ENCODE data around the gene RING1. TPM values are rescaled to one million over a fixed set of nuclear protein-coding genes. Genes with fewer than 3 reads are reported as not detected.

The RING1 gene
- total RNA-seq, 4 donors from 2014 or later, result 10.9 to 20.6 (median 13.9) TPM

- Histone ChIP-seq H3K36me3 (no peaks in the 10 kb centered on the region), H3K27me3 (peaks cover 0 to 77% (median 3%) of the 10 kb centered on the region in 4 donors), H3K27ac (no peak overlapping the region), H3K4me1 (no peaks in the 10 kb centered on the region), H3K4me3 (no peak overlapping the region), H3K9me3 (no peaks in the 10 kb centered on the region)
- intact Hi-C loops (cut with DNase I), result loop anchor here (10.0 kb wide), 1 partner anchor 232 kb away; the partner anchor contains the start of gene HLA-DOA
- 81 to 90% methylated on average over 5 to 6 of the region's 6 CpGs for WGBS, 2 donors
- no peak for DNase-seq
- TF ChIP-seq POLR2A (IDR thresholded peaks at IDR 0.05) (no peak), CTCF (IDR thresholded peaks at IDR 0.05) (no peak)
Measured at GRCh38 chr6:33236852-33237251, 28.6 kb downstream of the RING1 start.

GRCh38 chr6:33237741-33238140 lies 29.4 kb downstream of the RING1 start:
- DNase-seq, result no peak
- no peak overlapping the region for H3K4me3 ChIP-seq
- H3K9me3 ChIP-seq, result no peaks in the 10 kb centered on the region
- 53 to 58% methylated on average over 2 of the region's 2 CpGs for WGBS, 2 donors
- no peaks in the 10 kb centered on the region for H3K36me3 ChIP-seq
- no peak for TF ChIP-seq POLR2A (IDR thresholded peaks at IDR 0.05)
- TF ChIP-seq CTCF (IDR thresholded peaks at IDR 0.05), result no peak
- H3K27me3 ChIP-seq, result peaks cover 0 to 75% (median 3%) of the 10 kb centered on the region in 4 donors
- no peak overlapping the region for H3K27ac ChIP-seq
- no peaks in the 10 kb centered on the region for H3K4me1 ChIP-seq
- intact Hi-C loops (cut with DNase I), result loop anchor here (10.0 kb wide), 1 partner anchor 233 kb away; the partner anchor contains the start of gene HLA-DOA

DNA sequence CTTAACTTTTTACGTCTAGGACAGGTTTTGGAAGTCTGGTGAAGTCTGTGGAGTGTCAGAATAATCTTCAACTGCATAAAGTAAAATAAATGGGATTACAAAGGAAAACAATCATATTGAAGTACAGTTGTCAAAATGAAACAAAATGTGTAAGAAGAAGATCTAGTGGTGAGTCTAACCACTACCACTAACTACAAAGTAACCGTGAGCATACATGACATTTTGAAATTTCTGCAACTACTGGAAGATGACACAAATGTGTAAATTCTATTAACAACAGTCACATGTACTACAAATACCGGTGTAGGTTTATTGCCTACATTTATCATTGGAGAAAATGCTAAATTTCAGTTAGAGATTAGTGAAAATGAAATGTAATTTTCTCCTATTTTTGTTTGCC lies 33.7 kb downstream of the RING1 start:
- TF ChIP-seq POLR2A (IDR thresholded peaks at IDR 0.05) (no peak), CTCF (IDR thresholded peaks at IDR 0.05) (no peak)
- no peak overlapping the region for H3K27ac ChIP-seq
- no peak for DNase-seq
- H3K9me3 ChIP-seq, result no peaks in the 10 kb centered on the region
- H3K4me1 ChIP-seq, result no peaks in the 10 kb centered on the region
- 43 to 49% methylated on average over 3 of the region's 3 CpGs for WGBS, 2 donors
- peaks cover 0 to 47% (median 0%) of the 10 kb centered on the region in 4 donors for H3K27me3 ChIP-seq
- intact Hi-C loops (cut with DNase I), result no loop called here
- H3K36me3 ChIP-seq, result no peaks in the 10 kb centered on the region
- no peak overlapping the region for H3K4me3 ChIP-seq

DNA sequence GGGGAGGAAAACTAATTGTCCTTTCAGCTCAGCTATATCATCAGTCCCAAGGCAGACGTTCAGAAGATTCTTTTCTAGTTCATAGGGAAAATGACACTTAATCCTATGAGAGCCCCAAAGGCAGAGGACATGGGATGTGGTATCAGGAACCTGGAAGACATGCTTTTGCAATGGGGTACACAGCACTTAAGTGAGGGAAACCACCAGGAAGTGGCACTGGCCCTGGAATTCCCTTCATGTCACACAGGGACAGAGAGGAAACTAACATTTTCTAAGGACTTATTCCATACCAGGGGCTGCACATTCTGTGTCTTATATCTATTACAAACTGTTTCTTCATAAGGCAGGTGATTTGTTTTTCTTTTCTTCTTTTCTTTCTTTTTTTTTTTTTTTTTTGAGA lies 35.2 kb downstream of the RING1 start:
- no peaks in the 10 kb centered on the region for H3K36me3 ChIP-seq
- H3K27me3 ChIP-seq, result peaks cover 0 to 34% (median 0%) of the 10 kb centered on the region in 4 donors
- no peaks in the 10 kb centered on the region for H3K9me3 ChIP-seq
- no peak overlapping the region for H3K4me3 ChIP-seq
- H3K27ac ChIP-seq, result no peak overlapping the region
- DNase-seq, result no peak
- peaks cover 0 to 10% (median 6%) of the 10 kb centered on the region in 3 donors for H3K4me1 ChIP-seq
- TF ChIP-seq CTCF (IDR thresholded peaks at IDR 0.05), result no peak
- no peak for TF ChIP-seq POLR2A (IDR thresholded peaks at IDR 0.05)
- 28 to 46% methylated on average over 1 of the region's 1 CpG for WGBS, 2 donors
- intact Hi-C loops (cut with DNase I), result no loop called here

- peaks cover 13 to 32% (median 23%) of the 10 kb centered on the region in 3 donors for H3K4me1 ChIP-seq
- no peaks in the 10 kb centered on the region for H3K9me3 ChIP-seq
- peak overlapping the region; percentile 38 to 74 (median 64) for H3K4me3 ChIP-seq
- TF ChIP-seq CTCF (IDR thresholded peaks at IDR 0.05) (peak; percentile 81 to 98 (median 94)), POLR2A (IDR thresholded peaks at IDR 0.05) (no peak)
- peak; percentile 60 for DNase-seq
- H3K27ac ChIP-seq, result peak overlapping the region; percentile 92 to 99 (median 98)
- H3K27me3 ChIP-seq, result peaks cover 0 to 3% (median 0%) of the 10 kb centered on the region in 4 donors
- peaks cover 0 to 19% (median 0%) of the 10 kb centered on the region in 3 donors for H3K36me3 ChIP-seq
- 3 to 4% methylated on average over 22 to 26 of the region's 28 CpGs for WGBS, 2 donors
- intact Hi-C loops (cut with DNase I), result loop anchor here (5.0 kb wide), 2 partner anchors 86 to 126 kb away; no protein-coding TSS in a partner anchor
Measured at GRCh38 chr6:33247977-33248642, 39.8 kb downstream of the RING1 start.
